Activated T-cell treated with anti-CD3 and anti-CD28 coated beads, Interleukin-2, amount 50 U/mL, for 24 hours (primary cell): ENCODE data around the gene ENHO.
A peak's percentile ranks its signal among the peaks of the same experiment; 100 is the strongest.

Experiments used
- DNase-seq: peaks from one replicate; pipeline ENCODE4 v3.0.0-alpha.2; 2020
- H3K27ac Mint-ChIP-seq: 2 replicates; pipeline ENCODE4 v1.8.0; 2020; ENCODE audit warnings: mild to moderate bottlenecking, mixed read lengths
- H3K27me3 Mint-ChIP-seq: 2 replicates; pipeline ENCODE4 v1.8.0; 2020; ENCODE audit warnings: mixed read lengths
- H3K36me3 Mint-ChIP-seq: 2 replicates; pipeline ENCODE4 v1.8.0; 2020; ENCODE audit warnings: low read depth, mixed read lengths
- H3K4me1 Mint-ChIP-seq: 2 replicates; pipeline ENCODE4 v1.8.0; 2020; ENCODE audit warnings: low read depth, mixed read lengths
- H3K4me3 Mint-ChIP-seq: 2 replicates; pipeline ENCODE4 v1.8.0; 2020; ENCODE audit warnings: mild to moderate bottlenecking, moderate library complexity, mixed read lengths
- H3K9me3 Mint-ChIP-seq: 2 replicates; pipeline ENCODE4 v1.8.0; 2020; ENCODE audit warnings: mixed read lengths

Gene ENHO

DNA sequence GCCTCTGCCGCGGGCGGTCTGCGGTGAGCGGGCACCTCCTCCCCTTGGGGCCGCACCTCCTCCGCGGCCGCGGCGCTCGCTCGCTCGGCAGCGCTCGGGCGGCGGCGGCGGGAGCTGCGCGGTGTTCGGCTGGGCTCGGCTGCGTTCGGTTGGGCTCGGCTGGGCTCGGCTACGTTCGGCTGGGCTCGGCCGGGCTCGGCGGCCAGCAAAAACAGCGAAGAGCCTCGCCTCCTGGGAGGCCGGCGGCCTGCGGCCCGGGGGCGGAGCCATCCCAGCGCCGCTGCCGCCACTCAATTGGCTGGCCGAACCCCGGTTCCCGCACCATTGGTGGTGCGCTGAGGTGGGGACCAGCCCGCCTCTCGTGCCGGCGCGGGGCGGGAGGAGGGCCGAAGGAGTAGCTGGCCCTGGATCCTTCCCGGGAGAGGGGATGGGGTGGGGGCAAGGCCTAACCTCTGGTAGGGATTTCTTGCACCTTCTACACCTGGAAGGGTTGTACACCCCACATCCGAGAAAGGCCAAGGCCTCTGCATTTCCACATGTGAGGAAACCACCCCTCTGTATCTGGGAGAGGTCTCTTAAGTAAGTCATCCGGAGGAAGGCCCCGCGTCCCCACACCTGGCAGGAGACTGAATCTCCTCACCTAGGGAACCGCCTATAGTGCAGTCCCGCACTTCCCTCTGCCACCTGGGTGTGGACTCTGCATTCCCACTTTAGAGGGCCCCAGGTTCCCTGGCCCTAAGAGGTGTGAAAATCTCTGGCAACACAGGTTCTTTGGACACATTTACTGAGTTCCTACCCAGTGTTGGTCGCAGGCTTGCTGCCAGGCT, at the start of gene ENHO:
Gene ENHO, minus strand, starts transcription at position 20 of the 827 bp plus-strand sequence. CDS start 1,295 bp downstream, outside the sequence.
- peaks cover 29% of the 10 kb centered on the region for H3K4me1 Mint-ChIP-seq
- no peaks in the 10 kb centered on the region for H3K36me3 Mint-ChIP-seq

DNA sequence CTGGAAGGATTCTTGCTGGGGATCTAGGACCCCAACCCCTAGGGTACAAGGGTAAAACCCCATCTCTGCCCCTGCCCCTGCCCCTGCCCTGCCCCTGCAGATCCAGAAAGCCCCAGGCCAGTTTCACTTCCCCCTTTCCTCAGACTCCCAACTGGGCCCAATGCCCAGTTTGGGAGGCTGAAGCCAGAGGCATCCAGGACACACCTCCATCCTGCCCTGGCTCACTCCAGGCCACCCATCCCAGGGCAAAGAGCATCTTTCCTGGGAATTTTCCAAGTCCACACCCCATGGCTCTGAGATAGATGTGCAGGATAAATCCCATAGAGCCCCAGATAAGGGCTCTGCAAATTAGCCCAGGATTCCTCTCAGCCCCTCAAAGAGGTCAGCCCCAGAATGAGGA, 49.3 kb upstream of the ENHO start:
- H3K27me3 Mint-ChIP-seq, result peaks cover 45% of the 10 kb centered on the region
- no peak overlapping the region for H3K27ac Mint-ChIP-seq
- H3K4me3 Mint-ChIP-seq, result no peak overlapping the region
- no peak for DNase-seq
- H3K4me1 Mint-ChIP-seq, result peaks cover under 1% of the 10 kb centered on the region
- H3K36me3 Mint-ChIP-seq, result no peaks in the 10 kb centered on the region
- H3K9me3 Mint-ChIP-seq, result no peaks in the 10 kb centered on the region

More for the DNA sequence above, at the start of gene ENHO:
- DNase-seq, result peak; percentile 97
- Mint-ChIP-seq H3K27ac (peak within 1 kb of the TSS; percentile 30), H3K9me3 (no peaks in the 10 kb centered on the region), H3K4me3 (peak within 1 kb of the TSS; percentile 61), H3K27me3 (peaks cover 17% of the 10 kb centered on the region)

DNA sequence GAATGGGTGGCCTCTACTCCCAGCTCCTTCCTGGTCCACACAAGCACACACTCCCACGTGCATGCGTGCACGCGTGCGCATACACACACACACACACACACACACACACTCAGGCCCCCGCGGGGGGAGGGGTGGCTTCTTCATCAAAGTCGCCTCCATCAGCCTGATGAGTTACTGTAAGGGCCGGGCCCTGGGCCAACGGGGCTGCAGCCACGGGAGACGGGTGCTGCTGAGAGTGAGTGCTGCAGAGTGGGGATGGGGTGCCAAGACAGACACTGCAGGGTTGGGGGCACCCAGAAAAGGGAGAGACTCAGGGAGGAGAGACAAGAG, 48.7 kb upstream of the ENHO start:
- Mint-ChIP-seq H3K4me3 (no peak overlapping the region), H3K4me1 (no peaks in the 10 kb centered on the region), H3K27ac (no peak overlapping the region), H3K36me3 (no peaks in the 10 kb centered on the region), H3K27me3 (peaks cover 45% of the 10 kb centered on the region), H3K9me3 (no peaks in the 10 kb centered on the region)
- no peak for DNase-seq

DNA sequence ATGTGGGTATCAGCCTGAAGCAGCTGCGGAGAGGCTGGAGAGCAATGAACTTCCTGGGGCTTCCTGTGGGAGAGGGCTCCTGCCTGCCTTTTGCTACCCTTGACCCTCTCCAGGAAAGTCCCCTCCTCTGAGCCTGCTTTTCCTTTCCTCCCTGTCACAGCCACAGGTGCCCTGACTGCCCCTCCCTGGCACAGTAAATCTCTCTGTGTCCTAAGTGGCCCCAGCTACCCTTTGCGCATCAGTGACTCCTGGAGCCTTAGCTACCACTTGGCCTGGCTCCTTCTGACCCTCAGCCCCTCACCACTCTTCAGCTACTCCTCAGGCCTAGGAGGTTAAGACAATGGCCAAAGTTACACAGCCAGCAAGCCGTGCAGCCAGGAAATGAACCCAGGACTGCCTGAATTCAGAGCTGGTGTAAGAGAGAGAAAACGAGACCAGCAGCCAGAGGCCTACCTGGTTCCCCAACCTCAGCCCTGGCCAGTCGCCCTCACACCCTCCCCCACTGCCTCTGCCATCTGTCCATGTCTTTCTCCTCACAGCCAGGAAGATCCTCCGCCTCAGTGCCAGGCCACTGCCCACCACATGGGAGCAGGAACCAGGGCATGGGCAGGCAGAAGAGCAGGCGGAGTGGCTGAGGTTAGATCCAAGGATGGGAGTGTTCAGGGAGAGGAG, 48.2 kb upstream of the ENHO start:
- H3K36me3 Mint-ChIP-seq, result no peaks in the 10 kb centered on the region
- no peak for DNase-seq
- no peak overlapping the region for H3K27ac Mint-ChIP-seq
- H3K27me3 Mint-ChIP-seq, result peaks cover 40% of the 10 kb centered on the region
- no peak overlapping the region for H3K4me3 Mint-ChIP-seq
- H3K9me3 Mint-ChIP-seq, result no peaks in the 10 kb centered on the region
- no peaks in the 10 kb centered on the region for H3K4me1 Mint-ChIP-seq

DNA sequence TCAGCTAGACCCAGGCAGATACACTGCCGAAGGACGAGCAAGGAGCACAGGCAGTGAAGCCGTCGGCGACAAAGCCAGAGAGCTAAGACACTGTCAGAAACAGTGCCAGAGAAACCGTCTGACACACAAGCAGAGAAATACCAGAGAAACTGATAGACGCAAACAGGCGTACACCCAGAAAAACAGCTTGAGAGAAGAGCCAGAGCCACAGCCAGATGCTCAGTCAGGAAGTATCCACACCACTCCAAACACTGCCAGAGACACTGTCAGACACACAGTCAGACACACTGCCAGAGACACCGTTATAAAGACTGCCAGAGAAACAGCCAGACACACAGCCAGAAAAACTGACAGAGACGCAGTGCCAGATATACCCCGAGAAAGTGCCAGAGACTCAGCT, 47.6 kb upstream of the ENHO start:
- Mint-ChIP-seq H3K27ac (no peak overlapping the region), H3K4me3 (no peak overlapping the region), H3K9me3 (no peaks in the 10 kb centered on the region), H3K36me3 (no peaks in the 10 kb centered on the region), H3K27me3 (peaks cover 39% of the 10 kb centered on the region), H3K4me1 (no peaks in the 10 kb centered on the region)
- DNase-seq, result no peak

DNA sequence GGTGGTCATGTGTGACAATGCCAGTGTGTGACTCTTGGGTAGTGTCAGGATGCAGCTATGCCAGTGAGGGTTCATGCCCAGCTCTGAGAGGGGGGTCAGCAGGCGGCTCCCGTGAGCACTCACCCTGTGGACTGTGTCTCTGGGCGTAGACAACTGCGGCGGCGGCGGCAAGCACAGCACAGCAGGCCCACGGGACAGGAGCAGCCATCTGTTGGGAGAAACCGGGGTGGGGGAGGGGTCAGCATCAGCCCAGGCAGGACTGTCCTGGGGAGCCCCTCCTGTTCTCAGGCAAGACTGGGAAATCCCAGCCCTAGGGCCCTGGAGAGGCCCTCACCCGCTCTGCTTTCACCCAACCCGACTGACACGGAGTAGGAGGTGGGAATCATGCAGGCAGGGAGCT, 46.0 kb upstream of the ENHO start:
- Mint-ChIP-seq H3K36me3 (no peaks in the 10 kb centered on the region), H3K4me1 (no peaks in the 10 kb centered on the region), H3K9me3 (no peaks in the 10 kb centered on the region), H3K27ac (no peak overlapping the region), H3K27me3 (peaks cover 39% of the 10 kb centered on the region), H3K4me3 (no peak overlapping the region)
- no peak for DNase-seq

DNA sequence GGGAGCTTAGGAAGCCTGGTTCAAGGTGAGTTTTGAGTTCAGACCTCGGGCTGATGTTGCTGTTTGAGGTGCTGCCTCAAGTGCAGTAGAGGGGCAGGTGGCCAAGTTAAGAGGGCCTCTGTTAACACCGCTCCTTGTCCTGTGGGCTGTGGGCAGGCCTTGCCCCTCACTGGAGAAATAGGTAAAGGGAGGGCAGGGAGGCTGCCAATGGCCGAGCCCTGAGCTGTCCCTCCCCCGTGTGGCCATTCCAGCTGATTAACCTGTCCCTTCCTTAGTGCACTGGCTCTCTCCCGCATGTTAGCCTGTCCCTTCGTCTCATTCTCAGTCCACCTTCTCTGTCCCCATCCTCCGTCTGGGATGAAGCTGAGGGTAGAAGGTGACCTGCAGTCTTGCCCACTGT, 45.3 kb upstream of the ENHO start:
- Mint-ChIP-seq H3K27ac (no peak overlapping the region), H3K4me3 (no peak overlapping the region)

DNA sequence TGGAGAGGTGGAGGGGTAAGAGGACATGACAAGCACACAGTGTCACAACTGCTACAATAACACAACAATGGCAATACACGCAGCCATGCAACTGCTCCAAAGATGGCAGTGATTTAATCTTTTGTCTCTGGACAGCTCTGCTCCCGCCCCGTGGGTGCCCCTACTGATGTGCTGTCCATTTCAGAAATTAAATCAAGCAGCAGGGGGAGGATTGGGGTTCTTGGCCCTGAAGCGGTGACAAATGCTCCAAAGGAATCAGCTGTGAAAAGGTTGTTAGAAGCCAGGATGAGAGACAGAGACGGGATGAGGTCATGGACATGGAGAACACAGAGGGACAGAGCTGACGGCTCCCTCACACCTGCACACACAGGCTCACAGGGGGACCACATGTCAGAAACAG, 44.2 kb upstream of the ENHO start:
- Mint-ChIP-seq H3K4me3 (no peak overlapping the region), H3K9me3 (no peaks in the 10 kb centered on the region), H3K27me3 (peaks cover 37% of the 10 kb centered on the region), H3K4me1 (no peaks in the 10 kb centered on the region), H3K27ac (no peak overlapping the region), H3K36me3 (no peaks in the 10 kb centered on the region)
- DNase-seq, result no peak

More for the DNA sequence above, 45.3 kb upstream of the ENHO start:
- H3K27me3 Mint-ChIP-seq, result peaks cover 33% of the 10 kb centered on the region
- no peaks in the 10 kb centered on the region for H3K9me3 Mint-ChIP-seq
- H3K36me3 Mint-ChIP-seq, result no peaks in the 10 kb centered on the region
- DNase-seq, result no peak
- no peaks in the 10 kb centered on the region for H3K4me1 Mint-ChIP-seq

DNA sequence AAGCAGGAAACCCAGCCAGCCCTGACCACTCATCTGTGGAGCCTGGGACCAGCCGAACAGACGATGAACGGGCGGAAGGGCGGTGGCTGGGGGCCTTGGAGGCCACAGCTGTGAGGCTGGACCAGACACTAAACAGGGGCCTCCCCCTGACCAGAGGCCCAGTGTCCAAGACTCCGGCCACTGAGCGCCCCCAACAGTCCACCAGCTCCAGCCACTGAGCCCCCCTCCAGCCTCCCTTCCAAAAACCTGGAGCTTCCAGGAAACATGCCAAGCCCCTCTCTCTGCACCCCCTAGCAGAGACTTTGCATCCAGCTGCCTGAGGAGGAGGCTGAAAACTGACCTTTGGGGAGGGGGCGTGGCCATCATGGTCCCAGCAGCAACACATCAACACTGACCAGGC, 43.5 kb upstream of the ENHO start:
- H3K27me3 Mint-ChIP-seq, result peaks cover 37% of the 10 kb centered on the region
- no peaks in the 10 kb centered on the region for H3K4me1 Mint-ChIP-seq
- DNase-seq, result no peak
- H3K4me3 Mint-ChIP-seq, result no peak overlapping the region
- no peaks in the 10 kb centered on the region for H3K9me3 Mint-ChIP-seq
- H3K27ac Mint-ChIP-seq, result no peak overlapping the region
- no peaks in the 10 kb centered on the region for H3K36me3 Mint-ChIP-seq

DNA sequence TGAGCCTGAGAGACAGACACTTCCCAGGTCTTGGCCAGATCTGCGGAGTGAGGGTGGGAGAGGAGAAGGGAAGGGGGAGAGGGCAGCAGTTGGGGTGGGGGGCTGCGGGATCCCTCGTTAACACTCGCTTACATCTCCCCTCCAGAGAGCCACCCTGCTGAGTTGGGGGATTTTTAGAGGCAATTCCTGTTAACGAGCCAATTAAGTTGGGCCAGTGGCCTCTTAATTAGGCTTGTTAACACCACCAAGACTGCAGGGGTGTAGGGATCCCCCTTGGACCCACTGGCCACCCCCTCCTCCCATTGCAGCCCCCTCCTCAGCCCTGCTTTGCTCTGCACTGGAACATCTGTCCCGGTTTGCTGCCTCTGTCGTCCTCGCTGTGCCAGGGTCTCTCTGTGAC, 43.1 kb upstream of the ENHO start:
- no peaks in the 10 kb centered on the region for H3K9me3 Mint-ChIP-seq
- no peak overlapping the region for H3K27ac Mint-ChIP-seq
- H3K27me3 Mint-ChIP-seq, result peaks cover 33% of the 10 kb centered on the region
- no peaks in the 10 kb centered on the region for H3K36me3 Mint-ChIP-seq
- no peak for DNase-seq
- no peak overlapping the region for H3K4me3 Mint-ChIP-seq
- H3K4me1 Mint-ChIP-seq, result no peaks in the 10 kb centered on the region

DNA sequence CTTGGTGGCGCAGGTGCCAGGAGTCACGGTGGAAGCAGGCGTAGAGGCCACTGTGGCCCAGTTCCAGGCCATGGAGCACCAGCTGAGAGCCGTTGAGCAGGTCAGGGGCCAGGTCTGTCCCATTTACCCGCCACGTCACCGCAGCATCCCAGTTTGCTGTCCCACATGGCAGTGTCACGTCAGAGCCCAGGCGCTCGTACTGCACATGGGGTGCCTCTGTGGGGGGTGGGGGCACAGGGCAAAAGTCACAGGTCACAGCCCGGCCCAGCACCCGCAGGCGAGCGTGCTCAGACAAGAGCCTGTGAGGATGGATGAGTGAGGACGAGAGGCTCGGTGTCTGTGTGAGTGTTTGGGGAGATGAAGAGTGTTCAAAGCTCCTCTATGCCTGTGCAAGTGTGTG, 41.8 kb upstream of the ENHO start:
- DNase-seq, result no peak
- Mint-ChIP-seq H3K27ac (no peak overlapping the region), H3K27me3 (peaks cover 38% of the 10 kb centered on the region), H3K36me3 (no peaks in the 10 kb centered on the region), H3K4me1 (no peaks in the 10 kb centered on the region), H3K4me3 (no peak overlapping the region), H3K9me3 (no peaks in the 10 kb centered on the region)

DNA sequence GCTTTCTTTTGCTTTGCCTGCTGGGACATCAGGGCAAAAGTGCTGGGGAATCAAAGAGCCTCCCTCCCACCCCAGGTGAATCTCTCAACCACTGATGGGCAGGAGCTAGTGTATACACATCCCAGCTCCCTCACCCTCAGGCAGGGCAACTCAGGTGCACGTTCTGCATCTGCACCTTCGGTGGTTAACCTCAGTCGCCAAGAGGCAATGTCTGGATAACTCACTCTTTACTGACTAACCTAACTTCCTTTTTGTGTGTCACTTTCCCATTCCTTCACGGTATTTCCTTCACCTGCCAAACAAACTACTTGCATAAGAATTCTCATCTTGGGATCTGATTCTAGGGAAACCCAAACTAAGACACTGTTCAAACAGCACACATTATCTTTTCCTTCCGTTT, 40.5 kb upstream of the ENHO start:
- Mint-ChIP-seq H3K4me1 (no peaks in the 10 kb centered on the region), H3K36me3 (no peaks in the 10 kb centered on the region), H3K27me3 (peaks cover 44% of the 10 kb centered on the region), H3K4me3 (no peak overlapping the region), H3K9me3 (no peaks in the 10 kb centered on the region), H3K27ac (no peak overlapping the region)
- DNase-seq, result no peak

DNA sequence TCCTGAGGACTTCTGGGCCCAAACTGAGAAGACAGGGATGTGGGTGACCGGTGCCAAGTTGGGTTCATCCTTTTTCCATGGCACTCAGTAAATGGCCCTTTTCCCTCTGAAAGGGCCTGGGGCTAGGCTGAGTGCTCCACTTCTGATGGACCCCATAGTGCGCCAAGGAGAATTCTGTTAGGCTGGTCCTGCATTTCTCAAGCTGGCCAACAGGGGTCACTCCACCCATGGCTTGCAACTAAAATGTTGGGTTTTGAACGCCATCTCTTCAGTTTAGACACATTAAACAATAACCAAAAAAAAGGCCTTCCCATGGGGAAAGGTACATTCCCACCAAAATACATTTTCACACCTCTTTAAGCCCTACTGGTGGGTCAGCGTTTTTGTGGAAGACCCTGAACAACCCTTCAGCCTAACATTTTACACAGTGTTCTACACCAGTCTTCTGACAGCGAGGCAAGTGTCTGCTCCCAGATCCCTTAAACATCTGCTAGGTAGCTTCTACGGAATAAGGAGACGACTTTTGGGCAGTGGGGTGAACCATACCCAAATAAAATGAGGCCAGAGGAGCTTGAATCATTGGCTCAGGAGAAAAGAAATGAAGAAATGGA, 39.5 kb upstream of the ENHO start:
- Mint-ChIP-seq H3K4me1 (no peaks in the 10 kb centered on the region), H3K4me3 (no peak overlapping the region), H3K9me3 (no peaks in the 10 kb centered on the region), H3K27ac (no peak overlapping the region), H3K27me3 (peaks cover 47% of the 10 kb centered on the region), H3K36me3 (no peaks in the 10 kb centered on the region)
- peak; percentile 45 for DNase-seq

DNA sequence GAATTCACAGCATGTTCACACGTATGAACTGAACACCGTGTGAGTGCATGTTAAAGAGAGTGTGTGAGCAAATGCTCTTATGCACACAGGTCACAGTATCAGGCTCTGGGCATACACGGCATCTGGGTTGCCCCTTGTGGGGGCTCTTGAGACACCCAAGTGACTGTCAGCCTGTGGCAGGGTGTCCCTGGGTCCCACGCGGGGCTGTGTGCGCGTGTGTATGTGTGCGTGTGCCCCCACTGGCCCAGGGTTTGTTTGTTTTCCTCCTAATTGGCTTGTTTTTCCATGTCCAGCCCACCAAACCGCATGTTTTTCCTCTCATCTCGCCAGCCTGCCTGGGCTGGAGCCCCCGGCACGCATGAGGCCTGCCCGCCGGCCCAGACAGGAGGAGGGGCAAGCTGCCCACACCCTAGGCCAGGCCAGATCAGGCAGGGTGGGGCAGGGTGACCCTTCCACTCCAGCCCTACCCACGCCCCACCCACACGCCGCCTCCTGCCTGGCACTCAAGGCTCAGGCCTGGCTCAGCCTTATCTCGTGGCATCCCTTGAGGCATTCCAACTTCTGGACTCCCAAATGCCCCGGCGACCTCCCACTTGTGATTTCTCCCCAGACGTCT, 37.9 kb upstream of the ENHO start:
- peaks cover 48% of the 10 kb centered on the region for H3K27me3 Mint-ChIP-seq
- no peaks in the 10 kb centered on the region for H3K4me1 Mint-ChIP-seq
- H3K9me3 Mint-ChIP-seq, result no peaks in the 10 kb centered on the region
- no peak for DNase-seq
- H3K4me3 Mint-ChIP-seq, result no peak overlapping the region
- H3K36me3 Mint-ChIP-seq, result no peaks in the 10 kb centered on the region
- no peak overlapping the region for H3K27ac Mint-ChIP-seq
